Small intestine (tissue), 7 donors: ENCODE data around the gene LSAMP. TPM values are rescaled to one million over a fixed set of nuclear protein-coding genes. Genes with fewer than 3 reads are reported as not detected.

ENCODE experiments used
- DNase-seq, 2 donors: peaks; one replicate each; pipeline versions ENCODE4 v3.0.0 to v3.0.0-alpha.2; 2013
- FAIRE-seq: peaks from 2 replicates; lab custom pipeline; 2012; peaks lifted over from hg19 to GRCh38; lab: Jason Lieb, UNC
- H3K27ac ChIP-seq, 3 donors: one replicate each; pipeline ENCODE4 v1.5.1; 2013; ENCODE audit warnings: low read length in 2 of 3, mild to moderate bottlenecking in 2 of 3, control low read depth in 1 of 3, inconsistent platforms in 1 of 3, low read depth in 1 of 3, moderate library complexity in 1 of 3
- H3K27me3 ChIP-seq, 3 donors: one replicate each; pipeline ENCODE4 v1.6.1; 2013; ENCODE audit warnings: low read length in 3 of 3, inconsistent platforms in 1 of 3; ENCODE audit not compliant: control insufficient read depth in 3 of 3, insufficient read depth in 3 of 3
- H3K36me3 ChIP-seq, 3 donors: one replicate each; pipeline ENCODE4 v1.6.1; 2013; ENCODE audit warnings: low read length in 3 of 3, inconsistent platforms in 1 of 3, low read depth in 1 of 3, mild to moderate bottlenecking in 1 of 3, moderate library complexity in 1 of 3; ENCODE audit not compliant: control insufficient read depth in 3 of 3, insufficient read depth in 2 of 3
- H3K4me1 ChIP-seq, 3 donors: one replicate each; pipeline ENCODE4 v1.6.1; 2013; ENCODE audit warnings: low read length in 2 of 3, inconsistent platforms in 1 of 3, low read depth in 1 of 3, mild to moderate bottlenecking in 1 of 3, moderate library complexity in 1 of 3; ENCODE audit not compliant: control insufficient read depth in 3 of 3, insufficient read depth in 2 of 3
- H3K4me3 ChIP-seq, 3 donors: one replicate each; pipeline ENCODE4 v1.5.1; 2013; ENCODE audit warnings: low read length in 3 of 3, control low read depth in 1 of 3, inconsistent platforms in 1 of 3, low read depth in 1 of 3, mild to moderate bottlenecking in 1 of 3, moderate library complexity in 1 of 3
- H3K9me3 ChIP-seq, 2 donors: one replicate each; pipeline ENCODE4 v1.6.1; 2013; ENCODE audit warnings: low read depth in 1 of 2, low read length in 1 of 2; ENCODE audit not compliant: control insufficient read depth in 2 of 2, insufficient read depth in 1 of 2
- WGBS, 3 donors: extraction: QIAGEN DNeasy Blood & Tissue Kit; methylation state at CpG; one replicate each; pipeline ENCODE4 v1.1.7; 2013; 5-methylcytosine and 5-hydroxymethylcytosine counted together
- polyA plus RNA-seq, 4 donors: library from polyadenylated mRNA; stranded (reverse) in 3 of 4; unstranded in 1 of 4; fragments of 200-250 nt in 3 of 4; fragments of 120-200 nt in 1 of 4; gene quantifications; one replicate each; pipeline versions ENCODE4 v1.2.1 to v1.2.3, GENCODE V29; 2013
- donor health status: healthy with polysubstance abuse.
- donor health status: control.
- donor health status: control.
- donor health status: Bipolar disorder and iron deficiency.
- donor health status: healthy.

LSAMP gene
- polyA plus RNA-seq, 4 donors: 0.27 to 2.9 (median 1.8) TPM; not detected in 1

- no peaks in the 10 kb centered on the region for H3K9me3 ChIP-seq
- H3K36me3 ChIP-seq: no peaks in the 10 kb centered on the region
- no peak overlapping the region for H3K27ac ChIP-seq
- H3K27me3 ChIP-seq: no peaks in the 10 kb centered on the region
- 35 to 45% (median 38%) methylated on average over 3 of the region's 3 CpGs for WGBS, 3 donors
- DNase-seq: no peak
- no peak overlapping the region for H3K4me3 ChIP-seq
- H3K4me1 ChIP-seq: peaks cover 0 to 6% (median 0%) of the 10 kb centered on the region in 3 donors
- FAIRE-seq: no peak
These were observed 326.7 kb downstream of the LSAMP start for GRCh38 chr3:116118475-116119169.

GRCh38 chr3:116114586-116114985 lies 330.7 kb downstream of the LSAMP start:
- Histone ChIP-seq H3K9me3 (no peaks in the 10 kb centered on the region), H3K4me3 (no peak overlapping the region), H3K27ac (no peak overlapping the region), H3K4me1 (peaks cover 0 to 6% (median 0%) of the 10 kb centered on the region in 3 donors), H3K27me3 (no peaks in the 10 kb centered on the region), H3K36me3 (no peaks in the 10 kb centered on the region)
- WGBS, 3 donors: 10 to 49% (median 38%) methylated on average over 1 of the region's 1 CpG
- DNase-seq (peak in 1 of 2 donors; percentile 63), FAIRE-seq (no peak)

GRCh38 chr3:116112696-116113095 lies 332.6 kb downstream of the LSAMP start:
- WGBS, 3 donors: 54 to 73% (median 57%) methylated on average over 2 of the region's 2 CpGs
- FAIRE-seq (no peak), DNase-seq (no peak)
- peaks cover 0 to 6% (median 0%) of the 10 kb centered on the region in 3 donors for H3K4me1 ChIP-seq
- no peak overlapping the region for H3K4me3 ChIP-seq
- H3K36me3 ChIP-seq: no peaks in the 10 kb centered on the region
- no peak overlapping the region for H3K27ac ChIP-seq
- no peaks in the 10 kb centered on the region for H3K9me3 ChIP-seq
- no peaks in the 10 kb centered on the region for H3K27me3 ChIP-seq

GRCh38 chr3:116111765-116112164 lies 333.5 kb downstream of the LSAMP start:
- Histone ChIP-seq H3K36me3 (no peaks in the 10 kb centered on the region), H3K4me3 (no peak overlapping the region), H3K4me1 (peaks cover 0 to 6% (median 0%) of the 10 kb centered on the region in 3 donors), H3K27me3 (no peaks in the 10 kb centered on the region), H3K27ac (no peak overlapping the region), H3K9me3 (no peaks in the 10 kb centered on the region)
- FAIRE-seq (no peak), DNase-seq (no peak)

- Histone ChIP-seq H3K4me1 (no peaks in the 10 kb centered on the region), H3K36me3 (no peaks in the 10 kb centered on the region), H3K9me3 (no peaks in the 10 kb centered on the region), H3K4me3 (no peak overlapping the region), H3K27ac (no peak overlapping the region), H3K27me3 (no peaks in the 10 kb centered on the region)
- WGBS, 3 donors: 71 to 78% (median 74%) methylated on average over 4 of the region's 4 CpGs
- no peak for DNase-seq
- FAIRE-seq: no peak
These were observed 341.3 kb downstream of the LSAMP start for GRCh38 chr3:116103868-116104530.

GRCh38 chr3:116102037-116102436 lies 343.2 kb downstream of the LSAMP start:
- Histone ChIP-seq H3K4me3 (no peak overlapping the region), H3K4me1 (no peaks in the 10 kb centered on the region)
- FAIRE-seq: no peak

GRCh38 chr3:116097226-116097625 lies 348.1 kb downstream of the LSAMP start:
- no peak overlapping the region for H3K27ac ChIP-seq
- peaks cover 0 to 4% (median 0%) of the 10 kb centered on the region in 3 donors for H3K4me1 ChIP-seq
- no peak overlapping the region for H3K4me3 ChIP-seq
- FAIRE-seq: no peak
- H3K9me3 ChIP-seq: no peaks in the 10 kb centered on the region
- no peaks in the 10 kb centered on the region for H3K36me3 ChIP-seq
- no peak for DNase-seq
- 66 to 75% (median 67%) methylated on average over 2 of the region's 2 CpGs for WGBS, 3 donors
- no peaks in the 10 kb centered on the region for H3K27me3 ChIP-seq

More at GRCh38 chr3:116102037-116102436, 343.2 kb downstream of the LSAMP start:
- DNase-seq: no peak
- Histone ChIP-seq H3K9me3 (no peaks in the 10 kb centered on the region), H3K27ac (no peak overlapping the region), H3K27me3 (no peaks in the 10 kb centered on the region), H3K36me3 (no peaks in the 10 kb centered on the region)

- 90 to 91% (median 90%) methylated on average over 2 of the region's 2 CpGs for WGBS, 3 donors
- no peaks in the 10 kb centered on the region for H3K9me3 ChIP-seq
- no peaks in the 10 kb centered on the region for H3K36me3 ChIP-seq
- no peak overlapping the region for H3K4me3 ChIP-seq
- H3K27me3 ChIP-seq: no peaks in the 10 kb centered on the region
- FAIRE-seq: no peak
- peaks cover 0 to 4% (median 0%) of the 10 kb centered on the region in 3 donors for H3K4me1 ChIP-seq
- DNase-seq: no peak
- H3K27ac ChIP-seq: no peak overlapping the region
These were observed 348.7 kb downstream of the LSAMP start for GRCh38 chr3:116096631-116097030.
